C4-2B (cell line): ENCODE measurements around the gene PPFIBP1.

Experiments
- H3K27ac ChIP-seq: fragments of 450-650 bp; 2 replicates; pipeline ENCODE4 v1.5.1; 2017
- CTCF ChIP-seq: fragments of 450-650 bp; conservative IDR thresholded peaks from 2 replicates; pipeline ENCODE4 v1.5.1; 2017; ENCODE audit warnings: mild to moderate bottlenecking
- ZFX ChIP-seq: fragments of 450-650 bp; IDR thresholded peaks from 2 replicates; pipeline ENCODE4 v1.6.1; 2017

PPFIBP1 gene

GRCh38 chr12:27672051-27672450 is 148.0 kb downstream of the PPFIBP1 start:
- TF ChIP-seq CTCF: no peak
- no peak for TF ChIP-seq ZFX
- H3K27ac ChIP-seq: no peak overlapping the region

- H3K27ac ChIP-seq: no peak overlapping the region
- no peak for TF ChIP-seq CTCF
- TF ChIP-seq ZFX: no peak
Observed at GRCh38 chr12:27672643-27673042, 148.6 kb downstream of the PPFIBP1 start.

- TF ChIP-seq ZFX (no peak), CTCF (no peak)
- H3K27ac ChIP-seq: no peak overlapping the region
Observed at GRCh38 chr12:27673101-27673718, 149.2 kb downstream of the PPFIBP1 start.

- H3K27ac ChIP-seq: no peak overlapping the region
- TF ChIP-seq ZFX: no peak
- no peak for TF ChIP-seq CTCF
Observed at GRCh38 chr12:27674989-27675388, 151.0 kb downstream of the PPFIBP1 start.

- TF ChIP-seq ZFX (no peak), CTCF (no peak)
- no peak overlapping the region for H3K27ac ChIP-seq
Observed at GRCh38 chr12:27680619-27681018, 156.6 kb downstream of the PPFIBP1 start.

GRCh38 chr12:27682534-27682933 is 158.5 kb downstream of the PPFIBP1 start:
- TF ChIP-seq CTCF: no peak
- TF ChIP-seq ZFX: no peak
- H3K27ac ChIP-seq: no peak overlapping the region

- H3K27ac ChIP-seq: no peak overlapping the region
- TF ChIP-seq ZFX: no peak
- TF ChIP-seq CTCF: no peak
Observed at GRCh38 chr12:27685274-27685673, 161.3 kb downstream of the PPFIBP1 start.
